Liver (tissue), 3 donors: ENCODE data around the gene FAM241A.

ENCODE experiments used
- CTCF ChIP-seq: fragments of 150-350 bp; IDR thresholded peaks from 2 replicates; pipeline ENCODE4 v1.5.1; 2017; ENCODE audit warnings: improper control_type of control experiment, low read depth, low read length; ENCODE audit not compliant: missing input control
- JUND ChIP-seq, 2 donors: IDR thresholded peaks; 2 replicates each; pipeline ENCODE4 v1.6.1; 2016; ENCODE audit warnings: antibody characterized with exemption in 2 of 2
- RAD21 ChIP-seq, 2 donors: IDR thresholded peaks; 2 replicates each; pipeline ENCODE4 v1.6.1; 2016; ENCODE audit warnings: antibody characterized with exemption in 2 of 2, mild to moderate bottlenecking in 2 of 2
- REST ChIP-seq: IDR thresholded peaks from 2 replicates; pipeline ENCODE4 v1.6.1; 2016; ENCODE audit warnings: antibody characterized with exemption, mild to moderate bottlenecking
- donor health status: healthy.
- donor health status: healthy.

- no peak for TF ChIP-seq CTCF
- TF ChIP-seq REST: no peak
- no peak for TF ChIP-seq JUND (IDR thresholded peaks at IDR 0.05)
- TF ChIP-seq RAD21 (IDR thresholded peaks at IDR 0.05): no peak
Measured at GRCh38 chr4:112127803-112128202, 17.5 kb upstream of the FAM241A start.
